ENCODE results near the gene RCN1. TPM values are rescaled to one million over a fixed set of nuclear protein-coding genes. Genes with fewer than 3 reads are reported as not detected.

Gene RCN1
- total and polyA plus RNA-seq, 2 experiments from 2014 or later, result 107 to 140 TPM

DNA sequence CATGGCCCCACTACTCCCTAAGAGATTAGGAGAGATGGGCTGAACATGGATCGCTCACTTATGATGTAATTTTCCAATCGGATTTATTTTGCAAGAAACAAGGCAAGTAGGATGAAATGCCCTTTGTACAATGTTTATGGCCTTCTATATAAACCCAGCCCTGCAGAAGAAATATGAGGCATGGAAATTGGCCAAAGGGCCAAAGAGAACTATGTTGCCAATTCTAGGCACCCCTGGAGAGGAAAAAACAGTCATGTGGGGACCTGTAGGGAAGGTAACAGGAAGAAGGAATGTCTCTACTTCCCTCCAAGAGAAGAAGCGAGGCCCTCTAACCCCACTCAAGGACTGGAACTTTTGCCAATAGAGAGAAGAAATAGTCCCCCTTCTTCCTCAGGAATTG is 54.4 kb downstream of the RCN1 start:
- TF ChIP-seq POLR2AphosphoS5 (IDR thresholded peaks at IDR 0.05; ENCODE audit: low read depth) (no peak), CREB1 (CRISPR knock-in tag; IDR thresholded peaks at IDR 0.05; ENCODE audit: low read depth) (no peak), ZNF331 (CRISPR knock-in tag; IDR thresholded peaks at IDR 0.05; ENCODE audit: low read depth) (no peak)
- H3K27me3 Mint-ChIP-seq (ENCODE audit: insufficient read depth, low read depth, poor library complexity), result peaks cover 5% of the 10 kb centered on the region
- H3K36me3 ChIP-seq (ENCODE audit: insufficient read depth), result no peaks in the 10 kb centered on the region
- no peak overlapping the region for H3K4me3 ChIP-seq
- H3K4me1 ChIP-seq (ENCODE audit: insufficient read depth), result no peaks in the 10 kb centered on the region
- H3K27ac ChIP-seq (ENCODE audit: low read depth), result no peak overlapping the region
- DNase-seq (ENCODE audit: low spot score) (no peak), ATAC-seq (no peak)
- no peak overlapping the region for H3K4me2 ChIP-seq
- H3K27ac Mint-ChIP-seq, result no peak overlapping the region
- no peaks in the 10 kb centered on the region for H3K79me2 ChIP-seq (replicated peaks; ENCODE audit: insufficient read depth)
- no peak overlapping the region for H2AFZ ChIP-seq
- H4K20me1 ChIP-seq (replicated peaks; ENCODE audit: insufficient read depth), result no peaks in the 10 kb centered on the region
- no peaks in the 10 kb centered on the region for H3K27me3 ChIP-seq (ENCODE audit: insufficient read depth)
- H3K9me2 ChIP-seq (ENCODE audit: insufficient read depth), result peaks cover 9% of the 10 kb centered on the region
- H3F3A ChIP-seq (replicated peaks; ENCODE audit: low read depth), result no peaks in the 10 kb centered on the region
- no peaks in the 10 kb centered on the region for H3K36me3 Mint-ChIP-seq (ENCODE audit: low read depth)
- H3K4me1 Mint-ChIP-seq, result no peaks in the 10 kb centered on the region; the same call in 2 of the 3 replicates
- peaks cover 12% of the 10 kb centered on the region for H3K9me3 Mint-ChIP-seq
- H3K4me3 Mint-ChIP-seq, result no peak overlapping the region

DNA sequence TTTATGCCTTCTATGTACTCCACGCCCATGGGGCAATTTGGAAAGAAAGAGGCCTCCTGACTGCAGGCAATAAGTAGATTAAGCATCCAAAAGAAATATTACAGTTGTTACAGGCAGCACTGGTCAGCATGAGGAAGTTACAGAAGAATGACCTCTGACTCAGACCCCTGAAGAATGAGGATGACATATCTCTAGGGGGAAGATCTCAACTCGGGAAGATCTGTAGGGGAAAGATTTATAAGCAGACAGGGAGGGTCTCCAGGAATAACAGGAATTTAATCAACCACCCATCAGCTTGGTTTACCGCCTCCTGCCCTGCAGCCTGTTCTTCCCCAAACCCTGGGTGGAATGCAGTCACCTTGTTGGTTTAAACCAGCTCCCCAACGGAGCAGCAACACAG is 58.0 kb downstream of the RCN1 start:
- Histone ChIP-seq H3K27me3 (ENCODE audit: insufficient read depth) (no peaks in the 10 kb centered on the region), H3K9me2 (ENCODE audit: insufficient read depth) (peaks cover 6% of the 10 kb centered on the region; the same call in 1 of the 2 replicates), H4K20me1 (replicated peaks; ENCODE audit: insufficient read depth) (no peaks in the 10 kb centered on the region), H3K36me3 (ENCODE audit: insufficient read depth) (no peaks in the 10 kb centered on the region), H3K27ac (ENCODE audit: low read depth) (no peak overlapping the region), H3F3A (replicated peaks; ENCODE audit: low read depth) (no peaks in the 10 kb centered on the region), H3K4me3 (no peak overlapping the region), H3K4me2 (no peak overlapping the region), H2AFZ (no peak overlapping the region), H3K79me2 (replicated peaks; ENCODE audit: insufficient read depth) (no peaks in the 10 kb centered on the region), H3K4me1 (ENCODE audit: insufficient read depth) (no peaks in the 10 kb centered on the region)
- peaks cover 2% of the 10 kb centered on the region for H3K27me3 Mint-ChIP-seq (ENCODE audit: insufficient read depth, low read depth, poor library complexity)
- no peak overlapping the region for H3K4me3 Mint-ChIP-seq
- H3K36me3 Mint-ChIP-seq (ENCODE audit: low read depth), result no peaks in the 10 kb centered on the region
- TF ChIP-seq ZNF114 (CRISPR knock-in tag; IDR thresholded peaks at IDR 0.05), result no peak
- H3K27ac Mint-ChIP-seq, result no peak overlapping the region
- peaks cover 12% of the 10 kb centered on the region for H3K9me3 Mint-ChIP-seq
- H3K4me1 Mint-ChIP-seq, result peaks cover 3% of the 10 kb centered on the region; the same call in 1 of the 3 replicates
- ATAC-seq (no peak), DNase-seq (ENCODE audit: low spot score) (no peak)

DNA sequence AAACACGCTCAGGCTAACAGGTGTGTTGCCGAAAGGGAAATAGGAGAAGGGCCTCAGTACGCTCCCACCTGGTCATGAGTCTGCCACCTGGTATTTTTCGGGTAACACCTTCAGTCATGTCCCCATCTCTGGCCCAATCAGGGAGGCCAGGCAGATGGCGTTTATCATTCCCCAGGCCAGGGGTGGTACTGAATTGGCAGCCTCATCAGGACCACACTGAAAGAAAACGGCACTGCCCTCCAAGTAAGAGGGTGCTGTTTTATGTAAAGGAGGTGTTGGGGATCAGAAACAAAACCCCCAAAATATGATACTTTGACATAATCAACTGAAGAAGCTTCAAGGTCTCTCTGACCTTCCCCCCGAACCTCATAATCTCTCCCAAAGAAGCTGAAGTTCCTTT is 58.9 kb downstream of the RCN1 start:
- Histone ChIP-seq H3K36me3 (ENCODE audit: insufficient read depth) (no peaks in the 10 kb centered on the region), H4K20me1 (replicated peaks; ENCODE audit: insufficient read depth) (no peaks in the 10 kb centered on the region), H3K4me2 (no peak overlapping the region), H3K27ac (ENCODE audit: low read depth) (no peak overlapping the region), H3K79me2 (replicated peaks; ENCODE audit: insufficient read depth) (no peaks in the 10 kb centered on the region), H3K4me1 (ENCODE audit: insufficient read depth) (no peaks in the 10 kb centered on the region), H3K9me2 (ENCODE audit: insufficient read depth) (peaks cover 6% of the 10 kb centered on the region; the same call in 1 of the 2 replicates), H3K4me3 (no peak overlapping the region), H3K27me3 (ENCODE audit: insufficient read depth) (no peaks in the 10 kb centered on the region), H2AFZ (no peak overlapping the region), H3F3A (replicated peaks; ENCODE audit: low read depth) (no peaks in the 10 kb centered on the region)
- ATAC-seq (no peak), DNase-seq (ENCODE audit: low spot score) (no peak)
- no peaks in the 10 kb centered on the region for H3K36me3 Mint-ChIP-seq (ENCODE audit: low read depth)
- peaks cover 6% of the 10 kb centered on the region for H3K9me3 Mint-ChIP-seq
- H3K4me1 Mint-ChIP-seq, result peaks cover 3% of the 10 kb centered on the region; the same call in 1 of the 3 replicates
- H3K27me3 Mint-ChIP-seq (ENCODE audit: insufficient read depth, low read depth, poor library complexity), result no peaks in the 10 kb centered on the region
- no peak overlapping the region for H3K4me3 Mint-ChIP-seq
- H3K27ac Mint-ChIP-seq, result no peak overlapping the region
- TF ChIP-seq POLR2AphosphoS5 (IDR thresholded peaks at IDR 0.05; ENCODE audit: low read depth) (no peak), NANOG (IDR thresholded peaks at IDR 0.05; ENCODE audit: borderline replicate concordance) (no peak), ZNF114 (CRISPR knock-in tag; IDR thresholded peaks at IDR 0.05) (no peak), CREB1 (CRISPR knock-in tag; IDR thresholded peaks at IDR 0.05; ENCODE audit: low read depth) (no peak)
- TF ChIP-seq, protein P1, sequence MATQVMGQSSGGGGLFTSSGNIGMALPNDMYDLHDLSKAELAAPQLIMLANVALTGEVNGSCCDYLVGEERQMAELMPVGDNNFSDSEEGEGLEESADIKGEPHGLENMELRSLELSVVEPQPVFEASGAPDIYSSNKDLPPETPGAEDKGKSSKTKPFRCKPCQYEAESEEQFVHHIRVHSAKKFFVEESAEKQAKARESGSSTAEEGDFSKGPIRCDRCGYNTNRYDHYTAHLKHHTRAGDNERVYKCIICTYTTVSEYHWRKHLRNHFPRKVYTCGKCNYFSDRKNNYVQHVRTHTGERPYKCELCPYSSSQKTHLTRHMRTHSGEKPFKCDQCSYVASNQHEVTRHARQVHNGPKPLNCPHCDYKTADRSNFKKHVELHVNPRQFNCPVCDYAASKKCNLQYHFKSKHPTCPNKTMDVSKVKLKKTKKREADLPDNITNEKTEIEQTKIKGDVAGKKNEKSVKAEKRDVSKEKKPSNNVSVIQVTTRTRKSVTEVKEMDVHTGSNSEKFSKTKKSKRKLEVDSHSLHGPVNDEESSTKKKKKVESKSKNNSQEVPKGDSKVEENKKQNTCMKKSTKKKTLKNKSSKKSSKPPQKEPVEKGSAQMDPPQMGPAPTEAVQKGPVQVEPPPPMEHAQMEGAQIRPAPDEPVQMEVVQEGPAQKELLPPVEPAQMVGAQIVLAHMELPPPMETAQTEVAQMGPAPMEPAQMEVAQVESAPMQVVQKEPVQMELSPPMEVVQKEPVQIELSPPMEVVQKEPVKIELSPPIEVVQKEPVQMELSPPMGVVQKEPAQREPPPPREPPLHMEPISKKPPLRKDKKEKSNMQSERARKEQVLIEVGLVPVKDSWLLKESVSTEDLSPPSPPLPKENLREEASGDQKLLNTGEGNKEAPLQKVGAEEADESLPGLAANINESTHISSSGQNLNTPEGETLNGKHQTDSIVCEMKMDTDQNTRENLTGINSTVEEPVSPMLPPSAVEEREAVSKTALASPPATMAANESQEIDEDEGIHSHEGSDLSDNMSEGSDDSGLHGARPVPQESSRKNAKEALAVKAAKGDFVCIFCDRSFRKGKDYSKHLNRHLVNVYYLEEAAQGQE (IDR thresholded peaks at IDR 0.05; ENCODE audit: unreplicated experiment), result no peak
- TF ChIP-seq, protein P2, sequence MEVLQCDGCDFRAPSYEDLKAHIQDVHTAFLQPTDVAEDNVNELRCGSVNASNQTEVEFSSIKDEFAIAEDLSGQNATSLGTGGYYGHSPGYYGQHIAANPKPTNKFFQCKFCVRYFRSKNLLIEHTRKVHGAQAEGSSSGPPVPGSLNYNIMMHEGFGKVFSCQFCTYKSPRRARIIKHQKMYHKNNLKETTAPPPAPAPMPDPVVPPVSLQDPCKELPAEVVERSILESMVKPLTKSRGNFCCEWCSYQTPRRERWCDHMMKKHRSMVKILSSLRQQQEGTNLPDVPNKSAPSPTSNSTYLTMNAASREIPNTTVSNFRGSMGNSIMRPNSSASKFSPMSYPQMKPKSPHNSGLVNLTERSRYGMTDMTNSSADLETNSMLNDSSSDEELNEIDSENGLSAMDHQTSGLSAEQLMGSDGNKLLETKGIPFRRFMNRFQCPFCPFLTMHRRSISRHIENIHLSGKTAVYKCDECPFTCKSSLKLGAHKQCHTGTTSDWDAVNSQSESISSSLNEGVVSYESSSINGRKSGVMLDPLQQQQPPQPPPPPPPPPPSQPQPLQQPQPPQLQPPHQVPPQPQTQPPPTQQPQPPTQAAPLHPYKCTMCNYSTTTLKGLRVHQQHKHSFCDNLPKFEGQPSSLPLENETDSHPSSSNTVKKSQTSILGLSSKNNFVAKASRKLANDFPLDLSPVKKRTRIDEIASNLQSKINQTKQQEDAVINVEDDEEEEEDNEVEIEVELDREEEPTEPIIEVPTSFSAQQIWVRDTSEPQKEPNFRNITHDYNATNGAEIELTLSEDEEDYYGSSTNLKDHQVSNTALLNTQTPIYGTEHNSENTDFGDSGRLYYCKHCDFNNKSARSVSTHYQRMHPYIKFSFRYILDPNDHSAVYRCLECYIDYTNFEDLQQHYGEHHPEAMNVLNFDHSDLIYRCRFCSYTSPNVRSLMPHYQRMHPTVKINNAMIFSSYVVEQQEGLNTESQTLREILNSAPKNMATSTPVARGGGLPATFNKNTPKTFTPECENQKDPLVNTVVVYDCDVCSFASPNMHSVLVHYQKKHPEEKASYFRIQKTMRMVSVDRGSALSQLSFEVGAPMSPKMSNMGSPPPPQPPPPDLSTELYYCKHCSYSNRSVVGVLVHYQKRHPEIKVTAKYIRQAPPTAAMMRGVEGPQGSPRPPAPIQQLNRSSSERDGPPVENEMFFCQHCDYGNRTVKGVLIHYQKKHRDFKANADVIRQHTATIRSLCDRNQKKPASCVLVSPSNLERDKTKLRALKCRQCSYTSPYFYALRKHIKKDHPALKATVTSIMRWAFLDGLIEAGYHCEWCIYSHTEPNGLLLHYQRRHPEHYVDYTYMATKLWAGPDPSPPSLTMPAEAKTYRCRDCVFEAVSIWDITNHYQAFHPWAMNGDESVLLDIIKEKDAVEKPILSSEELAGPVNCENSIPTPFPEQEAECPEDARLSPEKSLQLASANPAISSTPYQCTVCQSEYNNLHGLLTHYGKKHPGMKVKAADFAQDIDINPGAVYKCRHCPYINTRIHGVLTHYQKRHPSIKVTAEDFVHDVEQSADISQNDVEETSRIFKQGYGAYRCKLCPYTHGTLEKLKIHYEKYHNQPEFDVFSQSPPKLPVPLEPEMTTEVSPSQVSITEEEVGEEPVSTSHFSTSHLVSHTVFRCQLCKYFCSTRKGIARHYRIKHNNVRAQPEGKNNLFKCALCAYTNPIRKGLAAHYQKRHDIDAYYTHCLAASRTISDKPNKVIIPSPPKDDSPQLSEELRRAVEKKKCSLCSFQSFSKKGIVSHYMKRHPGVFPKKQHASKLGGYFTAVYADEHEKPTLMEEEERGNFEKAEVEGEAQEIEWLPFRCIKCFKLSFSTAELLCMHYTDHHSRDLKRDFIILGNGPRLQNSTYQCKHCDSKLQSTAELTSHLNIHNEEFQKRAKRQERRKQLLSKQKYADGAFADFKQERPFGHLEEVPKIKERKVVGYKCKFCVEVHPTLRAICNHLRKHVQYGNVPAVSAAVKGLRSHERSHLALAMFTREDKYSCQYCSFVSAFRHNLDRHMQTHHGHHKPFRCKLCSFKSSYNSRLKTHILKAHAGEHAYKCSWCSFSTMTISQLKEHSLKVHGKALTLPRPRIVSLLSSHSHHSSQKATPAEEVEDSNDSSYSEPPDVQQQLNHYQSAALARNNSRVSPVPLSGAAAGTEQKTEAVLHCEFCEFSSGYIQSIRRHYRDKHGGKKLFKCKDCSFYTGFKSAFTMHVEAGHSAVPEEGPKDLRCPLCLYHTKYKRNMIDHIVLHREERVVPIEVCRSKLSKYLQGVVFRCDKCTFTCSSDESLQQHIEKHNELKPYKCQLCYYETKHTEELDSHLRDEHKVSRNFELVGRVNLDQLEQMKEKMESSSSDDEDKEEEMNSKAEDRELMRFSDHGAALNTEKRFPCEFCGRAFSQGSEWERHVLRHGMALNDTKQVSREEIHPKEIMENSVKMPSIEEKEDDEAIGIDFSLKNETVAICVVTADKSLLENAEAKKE (CRISPR knock-in tag; IDR thresholded peaks at IDR 0.05), result no peak
